ENCODE data around the gene HMGB1.

HMGB1 gene

GRCh38 chr13:30465593-30466357, at the start of gene HMGB1:
TSS of gene HMGB1 (minus strand) at chr13:30465936. CDS start at chr13:30463680, 2,256 bp downstream.
- in situ Hi-C loops (cut with HindIII; ENCODE audit: low sequenced_read_pairs): no loop called here

GRCh38 chr13:30510811-30511371, 45.2 kb upstream of the HMGB1 start:
- in situ Hi-C loops (cut with HindIII; ENCODE audit: low sequenced_read_pairs): no loop called here

GRCh38 chr13:30510091-30510490, 44.4 kb upstream of the HMGB1 start:
- in situ Hi-C loops (cut with HindIII; ENCODE audit: low sequenced_read_pairs): no loop called here

- in situ Hi-C loops (cut with HindIII; ENCODE audit: low sequenced_read_pairs): no loop called here
Observed at GRCh38 chr13:30509254-30510050, 43.7 kb upstream of the HMGB1 start.

- in situ Hi-C loops (cut with HindIII; ENCODE audit: low sequenced_read_pairs): no loop called here
Observed at GRCh38 chr13:30504081-30504480, 38.3 kb upstream of the HMGB1 start.

GRCh38 chr13:30502237-30502636, 36.5 kb upstream of the HMGB1 start:
- in situ Hi-C loops (cut with HindIII; ENCODE audit: low sequenced_read_pairs): no loop called here

GRCh38 chr13:30499338-30499737, 33.6 kb upstream of the HMGB1 start:
- in situ Hi-C loops (cut with HindIII; ENCODE audit: low sequenced_read_pairs): no loop called here

- in situ Hi-C loops (cut with HindIII; ENCODE audit: low sequenced_read_pairs): no loop called here
Observed at GRCh38 chr13:30496147-30496546, 30.4 kb upstream of the HMGB1 start.

GRCh38 chr13:30495746-30496145, 30.0 kb upstream of the HMGB1 start:
- in situ Hi-C loops (cut with HindIII; ENCODE audit: low sequenced_read_pairs): no loop called here

GRCh38 chr13:30493658-30494381, 28.1 kb upstream of the HMGB1 start:
- in situ Hi-C loops (cut with HindIII; ENCODE audit: low sequenced_read_pairs): no loop called here

GRCh38 chr13:30487075-30487470, 21.3 kb upstream of the HMGB1 start:
- in situ Hi-C loops (cut with HindIII; ENCODE audit: low sequenced_read_pairs): no loop called here

- in situ Hi-C loops (cut with HindIII; ENCODE audit: low sequenced_read_pairs): no loop called here
Observed at GRCh38 chr13:30486230-30487074, 20.7 kb upstream of the HMGB1 start.

- in situ Hi-C loops (cut with HindIII; ENCODE audit: low sequenced_read_pairs): no loop called here
Observed at GRCh38 chr13:30481241-30481760, 15.6 kb upstream of the HMGB1 start.

- in situ Hi-C loops (cut with HindIII; ENCODE audit: low sequenced_read_pairs): no loop called here
Observed at GRCh38 chr13:30480292-30480950, 14.7 kb upstream of the HMGB1 start.

- in situ Hi-C loops (cut with HindIII; ENCODE audit: low sequenced_read_pairs): no loop called here
Observed at GRCh38 chr13:30479883-30480219, 14.1 kb upstream of the HMGB1 start.

GRCh38 chr13:30479154-30479882, 13.6 kb upstream of the HMGB1 start:
- in situ Hi-C loops (cut with HindIII; ENCODE audit: low sequenced_read_pairs): no loop called here

- in situ Hi-C loops (cut with HindIII; ENCODE audit: low sequenced_read_pairs): no loop called here
Observed at GRCh38 chr13:30477346-30478195, 11.8 kb upstream of the HMGB1 start.

- in situ Hi-C loops (cut with HindIII; ENCODE audit: low sequenced_read_pairs): no loop called here
Observed at GRCh38 chr13:30473675-30474074, 7.9 kb upstream of the HMGB1 start.

Measured in DLD1 (cell line).